HG03575 (cell line): ENCODE measurements around the gene NEUROD6.

Experiments
- ATAC-seq: cut with Tn5 transposase; IDR thresholded peaks from one replicate; pipeline ENCODE4 v1.9.1; 2021; ENCODE audit not compliant: unreplicated experiment, insufficient number of reproducible peaks, low FRiP score; ENCODE audit errors: extremely low read depth

NEUROD6 gene

DNA sequence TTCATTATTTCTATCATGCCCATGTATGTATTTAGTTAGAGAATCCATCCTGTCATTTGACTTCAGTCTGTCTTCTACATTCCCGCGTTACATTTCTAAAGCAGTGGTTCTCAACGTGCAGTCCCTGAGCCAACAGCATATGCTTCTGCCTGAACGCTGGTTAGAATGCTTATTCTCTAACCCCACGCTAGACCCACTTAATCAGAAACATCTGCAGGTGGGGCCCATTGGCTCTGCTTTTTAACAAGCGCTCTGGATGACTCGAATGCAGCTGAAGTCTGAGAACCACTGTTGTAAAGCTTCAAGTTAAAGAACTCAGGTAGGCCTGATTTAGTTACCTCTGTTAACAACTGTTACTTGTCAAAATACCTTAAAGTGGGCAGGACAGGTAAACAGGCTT, 38.2 kb downstream of the NEUROD6 start:
- ATAC-seq, result no peak

GRCh38 chr7:31299336-31299735, 41.2 kb downstream of the NEUROD6 start:
- no peak for ATAC-seq

GRCh38 chr7:31290601-31291000, 49.9 kb downstream of the NEUROD6 start:
- no peak for ATAC-seq
